Measurements from ENCODE around the gene PHF21A.

Gene PHF21A

DNA sequence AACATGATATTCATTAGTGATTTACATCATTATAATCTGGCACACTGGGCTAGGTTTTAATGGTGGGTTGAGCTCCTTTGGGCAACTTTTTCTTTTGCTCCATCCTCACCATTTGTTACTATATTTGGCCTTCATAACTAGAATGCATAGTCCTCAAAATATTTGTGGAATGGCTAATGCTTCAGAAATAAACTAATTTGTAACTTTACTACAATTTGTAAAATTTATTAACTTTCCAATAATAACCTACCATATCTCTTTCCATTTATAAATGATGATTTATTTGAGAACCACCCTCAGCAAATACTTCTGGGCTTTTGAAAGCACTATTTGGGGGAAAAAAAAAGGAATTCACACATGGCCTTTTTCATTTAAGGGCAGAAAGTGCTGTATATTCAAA, 119.1 kb downstream of the PHF21A start:
- H3K4me1 ChIP-seq, result 0 out of 2 replicates have a peak, but pooled peaks cover 5% of the 10 kb centered on the region
- H3K4me2 ChIP-seq, result no peak overlapping the region
- no peaks in the 10 kb centered on the region for H3K9me3 ChIP-seq
- TF ChIP-seq Cebpa-rat (IDR thresholded peaks at IDR 0.05), result no peak
- H3K9ac ChIP-seq, result no peak overlapping the region
- no peaks in the 10 kb centered on the region for H3K27me3 ChIP-seq
- H3K4me3 ChIP-seq, result no peak overlapping the region
- no peaks in the 10 kb centered on the region for H3K36me3 ChIP-seq
- H3K27ac ChIP-seq, result no peak overlapping the region
- peaks cover 62% of the 10 kb centered on the region for H4K20me1 ChIP-seq

DNA sequence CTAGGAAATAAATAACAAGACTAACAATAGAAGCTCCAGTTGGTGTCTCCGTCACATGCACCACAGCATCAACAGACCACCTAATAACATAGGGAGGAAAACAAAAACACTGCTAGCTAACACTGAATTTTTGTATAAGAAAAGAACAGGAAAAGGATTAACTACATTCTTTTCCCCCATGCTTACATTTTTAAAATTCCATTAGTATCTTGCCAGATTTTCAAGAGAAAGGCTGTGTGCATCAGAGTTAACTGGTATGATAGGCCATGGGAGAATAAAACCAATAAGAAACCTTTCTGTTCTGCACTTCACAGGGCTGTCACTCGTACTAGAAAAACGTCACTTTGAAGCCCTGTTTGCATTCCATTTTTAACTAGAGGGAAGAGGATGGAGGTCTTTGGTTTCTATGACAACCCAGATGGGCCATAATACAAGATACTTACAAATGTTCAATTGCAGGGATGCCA, 119.8 kb downstream of the PHF21A start:
- Histone ChIP-seq H3K4me1 (0 out of 2 replicates have a peak, but pooled peaks cover 5% of the 10 kb centered on the region), H3K27ac (no peak overlapping the region), H3K4me2 (no peak overlapping the region), H3K4me3 (no peak overlapping the region), H3K27me3 (no peaks in the 10 kb centered on the region), H3K9me3 (no peaks in the 10 kb centered on the region), H3K36me3 (no peaks in the 10 kb centered on the region), H3K9ac (no peak overlapping the region), H4K20me1 (peaks cover 62% of the 10 kb centered on the region)
- TF ChIP-seq Cebpa-rat (IDR thresholded peaks at IDR 0.05), result no peak

DNA sequence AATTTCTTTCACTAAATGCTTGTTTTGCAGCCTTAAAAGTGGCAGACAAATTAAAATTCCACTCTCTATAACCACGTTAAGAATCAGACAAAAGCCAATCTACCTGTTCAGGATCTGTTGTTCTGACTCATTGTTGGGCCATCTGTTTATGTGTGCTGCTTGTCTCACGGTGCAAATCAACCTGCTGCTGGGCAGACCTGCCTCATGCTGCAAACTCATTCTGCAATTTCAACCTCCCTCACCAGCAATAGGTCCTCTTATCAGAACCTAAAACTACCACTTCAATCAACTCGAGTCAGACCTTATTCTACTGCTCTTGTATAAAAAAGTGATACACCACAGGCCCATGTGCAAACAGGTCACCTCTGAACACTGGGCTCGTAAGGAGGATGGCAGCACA, 123.7 kb downstream of the PHF21A start:
- Histone ChIP-seq H4K20me1 (peaks cover 71% of the 10 kb centered on the region), H3K4me2 (no peak overlapping the region), H3K4me3 (no peak overlapping the region), H3K9ac (no peak overlapping the region), H3K27me3 (no peaks in the 10 kb centered on the region), H3K36me3 (no peaks in the 10 kb centered on the region), H3K9me3 (no peaks in the 10 kb centered on the region), H3K4me1 (no peaks in the 10 kb centered on the region), H3K27ac (no peak overlapping the region)
- TF ChIP-seq Cebpa-rat (IDR thresholded peaks at IDR 0.05), result no peak

DNA sequence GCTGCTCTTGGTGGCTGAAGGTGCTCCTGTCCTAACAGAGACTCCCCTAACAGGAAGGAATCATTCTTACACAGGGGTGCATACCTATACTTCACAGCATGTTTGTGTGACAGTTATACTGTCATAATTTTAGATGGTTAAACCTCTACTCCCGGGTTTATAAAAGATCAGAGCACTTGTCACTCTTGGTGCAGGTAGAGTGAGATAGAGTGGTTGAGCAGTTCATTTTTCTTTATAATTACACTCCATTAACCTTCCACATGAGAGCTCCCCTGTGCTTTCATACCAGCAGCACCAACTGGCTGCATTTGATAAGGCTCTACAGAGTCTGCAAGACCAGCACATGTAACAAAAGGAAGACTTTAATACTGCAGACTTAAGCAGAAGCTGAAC, 125.9 kb downstream of the PHF21A start:
- no peaks in the 10 kb centered on the region for H3K27me3 ChIP-seq
- no peaks in the 10 kb centered on the region for H3K36me3 ChIP-seq
- H3K27ac ChIP-seq, result no peak overlapping the region
- no peak overlapping the region for H3K4me3 ChIP-seq
- peaks cover 86% of the 10 kb centered on the region for H4K20me1 ChIP-seq
- TF ChIP-seq Cebpa-rat (IDR thresholded peaks at IDR 0.05), result no peak
- H3K9me3 ChIP-seq, result no peaks in the 10 kb centered on the region
- peaks cover 8% of the 10 kb centered on the region for H3K4me1 ChIP-seq
- H3K9ac ChIP-seq, result no peak overlapping the region
- no peak overlapping the region for H3K4me2 ChIP-seq

DNA sequence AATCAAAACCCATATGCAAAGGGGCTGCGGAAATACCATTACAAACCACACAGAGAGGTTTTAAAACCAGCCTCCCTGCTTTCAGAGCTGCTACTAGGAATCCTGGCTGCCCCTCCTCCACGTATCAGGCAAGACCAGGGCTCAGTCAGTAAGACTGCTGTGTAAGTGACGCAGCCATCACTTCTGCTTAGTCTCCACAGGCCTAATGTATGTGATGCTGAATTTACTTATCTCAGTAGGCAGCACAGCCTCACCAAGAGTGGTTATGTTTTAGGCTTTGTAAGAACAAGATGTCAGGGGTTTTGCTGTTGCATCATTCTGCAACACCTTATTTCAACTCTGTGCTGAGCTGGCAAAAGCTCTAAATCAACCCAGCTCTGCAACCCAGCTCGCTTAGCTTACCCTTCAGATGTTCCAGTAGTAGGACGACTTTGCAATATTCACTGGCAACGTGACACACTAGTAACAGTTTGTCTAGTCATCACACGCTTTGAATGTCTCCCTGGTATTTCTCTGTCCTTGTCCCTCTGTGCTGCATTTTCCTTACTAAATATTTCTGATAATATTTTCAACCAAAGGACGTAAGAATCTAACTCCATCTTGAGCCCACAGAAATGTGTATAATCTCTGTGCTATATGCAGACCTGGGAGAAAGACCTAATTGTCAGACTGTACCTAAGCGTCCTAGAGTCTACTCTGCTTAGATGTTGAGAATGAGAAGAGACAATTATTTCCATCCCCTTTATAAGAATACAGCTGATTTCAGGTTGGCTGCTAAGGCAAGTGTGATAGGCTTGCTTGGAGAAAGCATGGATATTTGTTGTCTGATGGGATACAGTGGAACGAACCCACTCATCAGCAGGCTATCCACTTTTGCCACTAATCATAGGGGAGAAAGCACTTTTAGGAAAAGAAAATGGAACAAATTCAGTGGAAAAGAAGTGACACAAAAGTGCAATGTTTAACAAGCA, 126.6 kb downstream of the PHF21A start:
- Histone ChIP-seq H3K4me3 (no peak overlapping the region), H3K4me2 (no peak overlapping the region), H3K4me1 (peaks cover 11% of the 10 kb centered on the region), H3K36me3 (no peaks in the 10 kb centered on the region), H3K9ac (no peak overlapping the region), H3K27me3 (no peaks in the 10 kb centered on the region), H3K27ac (no peak overlapping the region), H3K9me3 (no peaks in the 10 kb centered on the region), H4K20me1 (peaks cover 86% of the 10 kb centered on the region)
- no peak for TF ChIP-seq Cebpa-rat (IDR thresholded peaks at IDR 0.05)

DNA sequence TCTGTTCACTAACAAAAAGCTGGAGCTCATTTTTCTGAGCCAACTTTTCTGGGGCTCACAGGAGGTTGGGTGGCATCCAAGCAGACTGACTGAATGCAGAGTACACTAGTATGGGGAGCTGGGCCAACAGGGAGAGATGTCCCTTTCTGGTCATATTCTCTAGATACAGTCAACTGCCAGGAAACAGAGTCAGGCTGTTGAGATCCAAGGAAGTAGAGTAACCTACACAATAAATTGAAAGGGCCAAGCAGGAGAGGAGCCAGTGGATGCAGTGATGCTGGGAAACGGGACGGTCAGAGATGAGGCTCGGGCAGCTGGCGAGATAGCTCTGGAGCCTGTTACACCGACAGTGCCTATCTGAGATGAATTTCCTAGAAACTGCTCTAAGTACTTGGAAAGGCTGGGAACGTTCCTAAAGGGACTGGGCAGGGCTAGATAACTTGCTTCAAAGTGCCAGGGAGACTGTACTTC, 127.7 kb downstream of the PHF21A start:
- peaks cover 95% of the 10 kb centered on the region for H4K20me1 ChIP-seq

DNA sequence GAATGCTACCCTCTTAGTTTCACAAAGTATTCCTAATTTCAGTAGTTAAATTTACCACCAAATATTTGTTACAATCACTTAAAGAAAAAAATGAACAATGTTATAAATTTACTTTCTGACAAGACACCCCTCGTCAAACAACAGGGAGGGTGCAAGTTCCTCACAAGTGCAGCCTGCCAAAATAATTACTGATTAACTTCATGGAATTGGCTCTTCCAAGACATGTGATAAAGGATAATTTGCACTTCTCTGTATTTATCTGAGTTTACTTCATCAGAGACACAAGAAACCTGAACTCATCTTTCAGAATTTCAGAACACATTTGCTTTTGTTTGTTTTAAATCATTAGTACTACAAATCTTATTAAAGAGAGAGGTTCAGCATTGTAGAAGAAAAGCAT, 132.3 kb downstream of the PHF21A start:
- Histone ChIP-seq H3K27me3 (no peaks in the 10 kb centered on the region), H3K4me3 (no peak overlapping the region), H3K4me2 (no peak overlapping the region), H4K20me1 (peaks cover 97% of the 10 kb centered on the region), H3K4me1 (peaks cover 11% of the 10 kb centered on the region), H3K9me3 (no peaks in the 10 kb centered on the region), H3K9ac (no peak overlapping the region), H3K36me3 (no peaks in the 10 kb centered on the region), H3K27ac (no peak overlapping the region)
- TF ChIP-seq Cebpa-rat (IDR thresholded peaks at IDR 0.05), result no peak

More for the DNA sequence above, 127.7 kb downstream of the PHF21A start:
- Histone ChIP-seq H3K4me1 (peaks cover 11% of the 10 kb centered on the region), H3K9ac (no peak overlapping the region), H3K9me3 (no peaks in the 10 kb centered on the region), H3K4me2 (no peak overlapping the region), H3K4me3 (no peak overlapping the region), H3K36me3 (no peaks in the 10 kb centered on the region), H3K27me3 (no peaks in the 10 kb centered on the region), H3K27ac (no peak overlapping the region)
- TF ChIP-seq Cebpa-rat (IDR thresholded peaks at IDR 0.05), result no peak

DNA sequence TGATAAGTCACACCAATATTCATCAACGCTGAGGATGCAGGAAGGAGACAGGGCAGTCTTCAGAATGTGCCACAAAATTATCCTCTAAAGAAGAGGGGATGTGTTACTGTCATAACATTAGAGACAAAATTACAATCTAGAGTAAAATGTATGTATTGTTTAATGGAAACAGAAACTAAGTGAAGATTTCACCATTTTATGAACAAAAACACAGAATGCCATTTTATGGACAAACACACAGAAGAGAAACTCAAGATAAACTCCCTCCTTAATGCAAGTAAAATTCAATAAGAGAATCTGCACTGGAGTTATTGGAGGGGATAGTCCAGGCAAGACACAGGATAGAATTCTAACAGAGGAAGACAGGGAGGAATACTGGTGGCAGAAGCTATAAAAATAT, 136.0 kb downstream of the PHF21A start:
- Histone ChIP-seq H3K4me2 (no peak overlapping the region), H4K20me1 (peaks cover 98% of the 10 kb centered on the region), H3K4me1 (peaks cover 3% of the 10 kb centered on the region), H3K4me3 (no peak overlapping the region), H3K27me3 (no peaks in the 10 kb centered on the region), H3K27ac (no peak overlapping the region), H3K36me3 (peaks cover 3% of the 10 kb centered on the region; the same call in 1 of the 2 replicates), H3K9ac (no peak overlapping the region), H3K9me3 (no peaks in the 10 kb centered on the region)
- TF ChIP-seq Cebpa-rat (IDR thresholded peaks at IDR 0.05), result no peak

DNA sequence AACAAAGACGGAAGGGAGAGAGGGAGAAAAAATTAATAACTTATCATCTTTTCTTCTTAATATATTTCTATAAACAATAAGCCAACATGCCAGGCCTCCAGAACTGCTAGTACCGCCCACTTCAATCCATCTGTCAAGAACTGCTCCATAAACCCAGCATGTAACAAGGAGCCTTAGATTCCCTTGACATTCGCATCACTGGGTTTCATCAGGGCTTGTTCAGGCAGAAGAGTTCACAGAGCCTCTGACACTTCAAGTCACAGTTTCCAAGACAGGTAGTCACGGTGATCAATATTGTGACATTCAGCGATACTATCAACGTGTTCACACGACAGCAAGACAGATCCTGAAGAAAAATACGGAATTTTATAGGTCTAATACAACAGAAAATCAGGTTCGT, 137.1 kb downstream of the PHF21A start:
- H3K27ac ChIP-seq, result no peak overlapping the region
- TF ChIP-seq Cebpa-rat (IDR thresholded peaks at IDR 0.05), result no peak
- peaks cover 98% of the 10 kb centered on the region for H4K20me1 ChIP-seq
- H3K4me2 ChIP-seq, result no peak overlapping the region
- H3K9ac ChIP-seq, result no peak overlapping the region
- no peaks in the 10 kb centered on the region for H3K4me1 ChIP-seq
- H3K27me3 ChIP-seq, result no peaks in the 10 kb centered on the region
- H3K4me3 ChIP-seq, result no peak overlapping the region
- no peaks in the 10 kb centered on the region for H3K9me3 ChIP-seq
- H3K36me3 ChIP-seq, result peaks cover 13% of the 10 kb centered on the region

DNA sequence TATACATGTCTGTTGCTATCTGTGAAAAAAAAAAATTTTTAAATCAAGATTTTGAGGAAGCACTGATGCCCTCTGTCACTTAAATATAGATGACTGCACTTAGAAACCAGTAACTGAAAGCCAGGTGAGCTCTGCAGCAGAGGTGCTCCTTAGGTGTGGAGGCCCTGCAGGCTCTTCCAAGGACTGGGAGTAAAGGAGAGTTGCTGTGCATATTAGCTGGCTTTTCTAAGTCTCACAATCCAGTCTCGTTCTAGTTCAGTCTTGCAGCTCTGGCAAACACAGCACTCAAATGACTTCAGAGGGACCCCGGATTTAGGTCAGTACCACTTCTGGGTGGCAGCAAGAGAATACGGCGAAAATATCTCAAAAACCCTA, 137.8 kb downstream of the PHF21A start:
- no peak overlapping the region for H3K4me2 ChIP-seq
- no peak overlapping the region for H3K4me3 ChIP-seq
- H3K36me3 ChIP-seq, result peaks cover 20% of the 10 kb centered on the region
- peaks cover 94% of the 10 kb centered on the region for H4K20me1 ChIP-seq
- no peaks in the 10 kb centered on the region for H3K27me3 ChIP-seq
- TF ChIP-seq Cebpa-rat (IDR thresholded peaks at IDR 0.05), result no peak
- no peaks in the 10 kb centered on the region for H3K4me1 ChIP-seq
- no peak overlapping the region for H3K9ac ChIP-seq
- H3K27ac ChIP-seq, result no peak overlapping the region
- H3K9me3 ChIP-seq, result no peaks in the 10 kb centered on the region

Data from BLaER1 (cell line).